Stomach smooth muscle (tissue), 2 donors: Measurements from ENCODE around the gene COA1.

Experiments
- H3K27ac ChIP-seq: one replicate; pipeline ENCODE4 v1.7.0; 2013; ENCODE audit warnings: mild to moderate bottlenecking, low read length, inconsistent platforms
- H3K27me3 ChIP-seq, 2 donors: one replicate each; pipeline ENCODE4 v1.7.0; 2013; ENCODE audit warnings: low read length in 2 of 2; ENCODE audit not compliant: insufficient read depth in 2 of 2, control insufficient read depth in 1 of 2
- H3K36me3 ChIP-seq, 2 donors: one replicate each; pipeline ENCODE4 v1.7.0; 2013; ENCODE audit warnings: low read length in 2 of 2; ENCODE audit not compliant: control insufficient read depth in 2 of 2, insufficient read depth in 2 of 2
- H3K4me1 ChIP-seq: one replicate; pipeline ENCODE4 v1.7.0; 2013; ENCODE audit warnings: low read length; ENCODE audit not compliant: control insufficient read depth, insufficient read depth
- H3K4me3 ChIP-seq, 2 donors: one replicate each; pipeline ENCODE4 v1.7.0; 2013; ENCODE audit warnings: low read length in 2 of 2
- H3K9ac ChIP-seq, 2 donors: one replicate each; pipeline ENCODE4 v1.7.0; 2013; ENCODE audit warnings: low read length in 2 of 2, mild to moderate bottlenecking in 1 of 2
- H3K9me3 ChIP-seq, 2 donors: one replicate each; pipeline ENCODE4 v1.7.0; 2013; ENCODE audit warnings: low read length in 2 of 2; ENCODE audit not compliant: control insufficient read depth in 2 of 2
- donor health status: healthy.
- donor health status: Pancreatic carcinoma.

COA1 gene

GRCh38 chr7:43758029-43758821, 28.9 kb upstream of the COA1 start, which contains the start of gene BLVRA:
TSS of gene BLVRA (plus strand) at chr7:43758680. CDS start at chr7:43771159, 12,479 bp downstream.
- Histone ChIP-seq H3K4me3 (peak within 1 kb of the TSS; percentile 87), H3K9ac (peak within 1 kb of the TSS; percentile 92 to 94), H3K27ac (peak within 1 kb of the TSS; percentile 53), H3K9me3 (no peaks in the 10 kb centered on the region), H3K27me3 (no peaks in the 10 kb centered on the region), H3K36me3 (no peaks in the 10 kb centered on the region), H3K4me1 (peaks cover 9% of the 10 kb centered on the region)

GRCh38 chr7:43757073-43757720, 27.9 kb upstream of the COA1 start:
- Histone ChIP-seq H3K4me3 (no peak overlapping the region), H3K9me3 (no peaks in the 10 kb centered on the region), H3K9ac (no peak overlapping the region), H3K36me3 (no peaks in the 10 kb centered on the region), H3K4me1 (peaks cover 9% of the 10 kb centered on the region), H3K27ac (no peak overlapping the region), H3K27me3 (no peaks in the 10 kb centered on the region)

- H3K4me3 ChIP-seq, result no peak overlapping the region
- H3K27ac ChIP-seq, result no peak overlapping the region
- H3K36me3 ChIP-seq, result no peaks in the 10 kb centered on the region
- H3K27me3 ChIP-seq, result no peaks in the 10 kb centered on the region
- H3K4me1 ChIP-seq, result peaks cover 9% of the 10 kb centered on the region
- H3K9ac ChIP-seq, result no peak overlapping the region
- H3K9me3 ChIP-seq, result no peaks in the 10 kb centered on the region
Observed at GRCh38 chr7:43756368-43757072, 27.2 kb upstream of the COA1 start.

GRCh38 chr7:43754596-43754995, 25.3 kb upstream of the COA1 start:
- no peaks in the 10 kb centered on the region for H3K9me3 ChIP-seq
- no peaks in the 10 kb centered on the region for H3K27me3 ChIP-seq
- H3K27ac ChIP-seq, result no peak overlapping the region
- peaks cover 9% of the 10 kb centered on the region for H3K4me1 ChIP-seq
- no peaks in the 10 kb centered on the region for H3K36me3 ChIP-seq
- no peak overlapping the region for H3K4me3 ChIP-seq
- H3K9ac ChIP-seq, result no peak overlapping the region

GRCh38 chr7:43753843-43754242, 24.5 kb upstream of the COA1 start:
- H3K4me1 ChIP-seq, result peaks cover 9% of the 10 kb centered on the region
- no peak overlapping the region for H3K27ac ChIP-seq
- no peaks in the 10 kb centered on the region for H3K27me3 ChIP-seq
- H3K4me3 ChIP-seq, result no peak overlapping the region
- H3K36me3 ChIP-seq, result no peaks in the 10 kb centered on the region
- H3K9ac ChIP-seq, result no peak overlapping the region
- no peaks in the 10 kb centered on the region for H3K9me3 ChIP-seq

- H3K4me1 ChIP-seq, result peaks cover 9% of the 10 kb centered on the region
- H3K9me3 ChIP-seq, result no peaks in the 10 kb centered on the region
- no peaks in the 10 kb centered on the region for H3K36me3 ChIP-seq
- H3K27me3 ChIP-seq, result no peaks in the 10 kb centered on the region
- H3K4me3 ChIP-seq, result no peak overlapping the region
- no peak overlapping the region for H3K9ac ChIP-seq
- H3K27ac ChIP-seq, result no peak overlapping the region
Observed at GRCh38 chr7:43753271-43753810, 24.0 kb upstream of the COA1 start.

GRCh38 chr7:43752411-43752810, 23.1 kb upstream of the COA1 start:
- no peaks in the 10 kb centered on the region for H3K4me1 ChIP-seq
- no peak overlapping the region for H3K4me3 ChIP-seq
- H3K27me3 ChIP-seq, result no peaks in the 10 kb centered on the region
- no peak overlapping the region for H3K9ac ChIP-seq
- no peak overlapping the region for H3K27ac ChIP-seq
- no peaks in the 10 kb centered on the region for H3K9me3 ChIP-seq
- no peaks in the 10 kb centered on the region for H3K36me3 ChIP-seq

GRCh38 chr7:43750016-43750887, 20.9 kb upstream of the COA1 start:
- H3K4me1 ChIP-seq, result no peaks in the 10 kb centered on the region
- H3K4me3 ChIP-seq, result no peak overlapping the region
- H3K36me3 ChIP-seq, result no peaks in the 10 kb centered on the region
- no peaks in the 10 kb centered on the region for H3K9me3 ChIP-seq
- H3K27ac ChIP-seq, result no peak overlapping the region
- H3K9ac ChIP-seq, result no peak overlapping the region
- no peaks in the 10 kb centered on the region for H3K27me3 ChIP-seq

GRCh38 chr7:43749383-43749940, 20.1 kb upstream of the COA1 start:
- no peaks in the 10 kb centered on the region for H3K4me1 ChIP-seq
- no peaks in the 10 kb centered on the region for H3K36me3 ChIP-seq
- H3K4me3 ChIP-seq, result no peak overlapping the region
- H3K27ac ChIP-seq, result no peak overlapping the region
- no peaks in the 10 kb centered on the region for H3K9me3 ChIP-seq
- no peak overlapping the region for H3K9ac ChIP-seq
- no peaks in the 10 kb centered on the region for H3K27me3 ChIP-seq
